Mucosa of gallbladder (tissue), 1 donor: Measurements from ENCODE around the gene TRIM63. TPM values are rescaled to one million over a fixed set of nuclear protein-coding genes. Genes with fewer than 3 reads are reported as not detected.

Experiments
- DNase-seq: peaks from one replicate; pipeline ENCODE4 v3.0.0-alpha.2; 2020; ENCODE audit warnings: low spot score
- total RNA-seq: library from RNA; stranded (reverse); gene quantifications from one replicate; pipeline ENCODE4 v1.2.1, GENCODE V29; 2021
- donor health status: DM: no; HTN: no; CAD: no.

The TRIM63 gene
- total RNA-seq, 1 donor from 2014 or later: 6.1 TPM

- DNase-seq: no peak
Measured at GRCh38 chr1:26084844-26085243, 17.4 kb upstream of the TRIM63 start.

- peak; percentile 62 for DNase-seq
Measured at GRCh38 chr1:26084091-26084561, 16.7 kb upstream of the TRIM63 start.

- no peak for DNase-seq
Measured at GRCh38 chr1:26083208-26083607, 15.8 kb upstream of the TRIM63 start.

GRCh38 chr1:26082020-26082350, 14.6 kb upstream of the TRIM63 start:
- DNase-seq: no peak

- no peak for DNase-seq
Measured at GRCh38 chr1:26081267-26082019, 14.0 kb upstream of the TRIM63 start.

- peak; percentile 51 for DNase-seq
Measured at GRCh38 chr1:26079960-26080814, 12.8 kb upstream of the TRIM63 start.

- DNase-seq: no peak
Measured at GRCh38 chr1:26079178-26079563, 11.7 kb upstream of the TRIM63 start.

- peak; percentile 80 for DNase-seq
Measured at GRCh38 chr1:26078286-26079177, 11.1 kb upstream of the TRIM63 start.

GRCh38 chr1:26077524-26077923, 10.1 kb upstream of the TRIM63 start:
- no peak for DNase-seq

- peak; percentile 71 for DNase-seq
Measured at GRCh38 chr1:26075421-26076144, 8.2 kb upstream of the TRIM63 start.

GRCh38 chr1:26072305-26072704, 4.9 kb upstream of the TRIM63 start:
- peak; percentile 72 for DNase-seq

- no peak for DNase-seq
Measured at GRCh38 chr1:26070963-26071342, 3.5 kb upstream of the TRIM63 start.

- no peak for DNase-seq
Measured at GRCh38 chr1:26070296-26070962, 3.0 kb upstream of the TRIM63 start.

GRCh38 chr1:26069941-26070295, 2.5 kb upstream of the TRIM63 start:
- no peak for DNase-seq

GRCh38 chr1:26066857-26067256, 573 bp downstream of the TRIM63 start:
- DNase-seq: no peak

- DNase-seq: no peak
Measured at GRCh38 chr1:26066160-26066559, 1.3 kb downstream of the TRIM63 start.

GRCh38 chr1:26064553-26064952, 2.9 kb downstream of the TRIM63 start:
- peak; percentile 82 for DNase-seq

- DNase-seq: no peak
Measured at GRCh38 chr1:26060832-26061574, 6.4 kb downstream of the TRIM63 start.

- DNase-seq: no peak
Measured at GRCh38 chr1:26059906-26060305, 7.5 kb downstream of the TRIM63 start.

- no peak for DNase-seq
Measured at GRCh38 chr1:26058052-26058595, 9.3 kb downstream of the TRIM63 start.
